GM10248 (cell line): ENCODE measurements around the gene RPL3.
A peak's percentile ranks its signal among the peaks of the same experiment; 100 is the strongest.

Experiments used
- CTCF ChIA-PET: fragments of 300-600 bp; sonication (Branson Sonifier 250); formaldehyde crosslinking; extraction: SDS; loops from one replicate; lab custom pipeline; 2021; ENCODE audit warnings: antibody characterized with exemption; lab: Yijun Ruan, JAX
- POLR2A ChIA-PET: fragments of 350-650 bp; sonication (Branson Sonifier 250); formaldehyde crosslinking; extraction: SDS; loops from one replicate; lab custom pipeline; 2020; ENCODE audit warnings: antibody characterized with exemption; lab: Yijun Ruan, JAX
- DNase-seq: peaks from one replicate; pipeline ENCODE4 v3.0.0; 2012; ENCODE audit errors: extremely low spot score
- CTCF ChIP-seq: IDR thresholded peaks from 2 replicates; pipeline ENCODE4 v1.5.1; 2012; ENCODE audit warnings: mild to moderate bottlenecking, low read depth; ENCODE audit errors: extremely low read depth, missing control alignments, control extremely low read depth

The RPL3 gene

GRCh38 chr22:39267974-39268373, 51.4 kb downstream of the RPL3 start:
- CTCF ChIA-PET = interaction anchor here (1.0 to 1.7 kb wide), 5 partner anchors 15 to 53 kb away, joined by 3 to 5 read pairs (median 3); no protein-coding TSS in a partner anchor
- TF ChIP-seq CTCF = no peak
- POLR2A ChIA-PET = interaction anchor here (1.6 kb wide), 1 partner anchor 51 kb away, joined by 6 read pairs; no protein-coding TSS in a partner anchor
- DNase-seq = no peak

DNA sequence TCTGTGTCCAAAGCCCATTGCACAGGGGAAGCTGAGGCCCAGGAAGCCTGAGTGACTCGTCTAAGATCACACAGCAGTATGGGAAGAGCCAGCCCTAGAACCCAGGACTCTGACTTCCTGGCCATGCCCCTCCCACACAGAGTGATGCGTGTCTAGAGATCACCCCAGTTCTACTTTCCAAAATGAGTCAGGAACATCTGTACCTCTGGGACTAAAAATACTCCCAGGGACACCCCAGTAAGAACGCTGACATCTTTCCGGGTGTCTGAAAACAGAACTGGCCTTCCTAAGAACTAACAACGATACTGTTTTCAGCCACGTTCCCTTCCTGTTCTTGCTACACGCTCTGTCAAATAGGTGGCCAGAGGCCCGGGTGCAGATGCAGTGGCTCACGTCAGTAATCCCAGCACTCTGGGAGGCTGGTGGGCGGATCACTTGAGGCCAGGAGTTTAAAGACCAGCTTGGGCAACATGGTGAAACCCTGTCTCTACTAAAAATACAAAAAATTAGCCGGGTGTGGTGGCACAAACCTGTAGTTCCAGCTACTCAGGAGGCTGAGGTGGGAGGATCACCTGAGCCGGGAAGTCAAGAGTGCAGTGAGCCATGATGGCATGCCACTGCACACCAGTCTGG, 52.9 kb downstream of the RPL3 start:
- ChIA-PET POLR2A (no interaction called here), CTCF (no interaction called here)
- peak; percentile 85 for DNase-seq
- no peak for TF ChIP-seq CTCF

DNA sequence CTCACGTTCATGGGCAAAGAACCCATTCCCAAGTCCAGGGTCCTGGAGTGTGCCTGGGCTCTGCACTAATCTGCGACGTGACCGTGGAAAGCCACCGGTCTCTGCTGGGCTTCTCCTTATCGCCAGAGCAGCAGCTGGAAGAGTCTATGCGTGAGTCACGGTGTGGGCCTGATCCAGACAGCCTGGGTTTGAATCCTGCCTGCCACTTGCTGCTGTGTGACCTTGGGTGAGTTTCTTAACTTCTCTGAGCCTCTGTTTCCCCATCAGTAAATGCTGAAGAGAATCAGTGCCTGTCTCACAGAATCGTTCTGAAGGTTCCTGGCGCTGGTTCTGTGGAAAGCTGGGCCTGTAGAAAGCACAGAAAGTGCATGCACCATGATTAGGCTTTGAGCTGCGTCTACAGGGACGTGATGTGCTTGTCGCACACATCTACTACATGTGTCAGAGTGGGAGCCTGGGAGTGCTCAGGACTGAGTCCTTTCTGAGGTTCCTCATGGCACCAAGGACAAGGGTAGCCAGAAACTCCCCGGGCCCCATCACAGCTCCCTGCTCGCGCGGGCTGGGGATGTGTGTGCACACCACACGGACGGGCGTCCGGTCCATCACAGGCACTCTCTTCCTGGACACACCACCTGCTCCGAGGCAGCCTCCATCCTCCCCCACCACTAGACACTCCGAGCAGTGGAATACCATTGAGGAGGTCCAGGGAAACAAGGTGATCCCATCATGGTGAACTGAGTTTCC, 54.1 kb downstream of the RPL3 start:
- TF ChIP-seq CTCF = no peak
- ChIA-PET CTCF (interaction anchor here (1.7 kb wide), 1 partner anchor 16 kb away, joined by 4 read pairs; no protein-coding TSS in a partner anchor), POLR2A (no interaction called here)
- DNase-seq = no peak

- CTCF ChIA-PET = interaction anchor here (1.1 to 1.7 kb wide), 2 partner anchors 15 to 17 kb away, joined by 3 to 4 read pairs; no protein-coding TSS in a partner anchor
- no peak for DNase-seq
- POLR2A ChIA-PET = interaction anchor here (0.6 kb wide), 1 partner anchor 41 kb away, joined by 8 read pairs; no protein-coding TSS in a partner anchor
- no peak for TF ChIP-seq CTCF
These were observed 54.9 kb downstream of the RPL3 start for GRCh38 chr22:39264349-39265038.

GRCh38 chr22:39263626-39264348, 55.6 kb downstream of the RPL3 start:
- no peak for TF ChIP-seq CTCF
- DNase-seq = no peak
- ChIA-PET CTCF (interaction anchor here (1.1 to 1.7 kb wide), 2 partner anchors 14 to 18 kb away, joined by 3 to 4 read pairs; no protein-coding TSS in a partner anchor), POLR2A (no interaction called here)
